NT2/D1 (cell line): ENCODE measurements around the gene RSRC1.

Experiments used
- DNase-seq: peaks from one replicate; pipeline ENCODE4 v3.0.0-alpha.2; 2011; ENCODE audit warnings: low read depth, low spot score
- H3K27me3 ChIP-seq: 2 replicates; pipeline ENCODE4 v1.6.0; 2011; ENCODE audit warnings: mild to moderate bottlenecking; ENCODE audit not compliant: insufficient read length, insufficient read depth
- H3K36me3 ChIP-seq: 2 replicates; pipeline ENCODE4 v1.6.1; 2011; ENCODE audit warnings: mild to moderate bottlenecking, low read length, mixed read lengths; ENCODE audit not compliant: insufficient read depth, insufficient read length
- H3K4me1 ChIP-seq: 2 replicates; pipeline ENCODE4 v1.5.1; 2011; ENCODE audit not compliant: insufficient read depth, insufficient read length
- H3K4me3 ChIP-seq: 2 replicates; pipeline ENCODE4 v1.5.1; 2011; ENCODE audit warnings: low read depth; ENCODE audit not compliant: insufficient read length
- H3K9ac ChIP-seq: 2 replicates; pipeline ENCODE4 v1.6.0; 2011; ENCODE audit warnings: low read depth; ENCODE audit not compliant: insufficient read length
- H3K9me3 ChIP-seq: 2 replicates; pipeline ENCODE4 v1.5.1; 2011; ENCODE audit warnings: mild to moderate bottlenecking, low read length; ENCODE audit not compliant: insufficient read depth
- SUZ12 ChIP-seq: IDR thresholded peaks from 2 replicates; pipeline ENCODE4 v1.6.1; 2011; ENCODE audit not compliant: insufficient read length, insufficient read depth; ENCODE audit errors: extremely low read depth
- YY1 ChIP-seq: IDR thresholded peaks from 2 replicates; pipeline ENCODE4 v1.6.1; 2011; ENCODE audit not compliant: insufficient read length, insufficient read depth
- ZNF274 ChIP-seq: IDR thresholded peaks from 2 replicates; pipeline ENCODE4 v1.6.1; 2011; ENCODE audit warnings: mild to moderate bottlenecking, low read depth, low read length

Gene RSRC1

GRCh38 chr3:158167737-158168557, 58.1 kb downstream of the RSRC1 start:
- no peaks in the 10 kb centered on the region for H3K9me3 ChIP-seq
- TF ChIP-seq YY1 (no peak), SUZ12 (no peak), ZNF274 (no peak)
- H3K4me3 ChIP-seq = no peak overlapping the region
- H3K36me3 ChIP-seq = no peaks in the 10 kb centered on the region
- H3K4me1 ChIP-seq = no peaks in the 10 kb centered on the region
- DNase-seq = no peak
- H3K9ac ChIP-seq = no peak overlapping the region
- H3K27me3 ChIP-seq = no peaks in the 10 kb centered on the region

GRCh38 chr3:158169091-158169491, 59.2 kb downstream of the RSRC1 start:
- no peak for DNase-seq
- no peak for TF ChIP-seq ZNF274
- TF ChIP-seq YY1 = no peak
- TF ChIP-seq SUZ12 = no peak

DNA sequence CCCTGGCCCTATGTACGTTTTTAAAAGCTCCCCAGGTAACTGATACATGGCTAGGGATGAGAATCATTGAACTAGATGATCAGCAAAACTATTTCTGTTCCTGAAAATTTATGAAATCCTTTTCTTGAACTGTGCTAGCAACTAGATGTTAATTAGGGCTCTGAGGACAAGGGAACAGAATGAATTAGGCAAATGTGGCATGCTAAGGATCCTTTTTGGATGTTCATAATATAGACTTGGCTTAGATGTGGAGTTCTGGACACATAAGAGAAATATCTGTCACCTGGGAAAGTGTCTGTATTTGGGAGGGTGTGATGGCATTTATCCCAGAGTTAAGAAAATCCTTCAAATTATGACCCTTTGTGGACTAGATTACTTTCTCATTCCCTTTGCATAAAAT, 71.2 kb downstream of the RSRC1 start:
- no peak overlapping the region for H3K9ac ChIP-seq
- no peaks in the 10 kb centered on the region for H3K27me3 ChIP-seq
- no peaks in the 10 kb centered on the region for H3K9me3 ChIP-seq
- no peaks in the 10 kb centered on the region for H3K4me1 ChIP-seq
- TF ChIP-seq ZNF274 (no peak), YY1 (no peak), SUZ12 (no peak)
- H3K36me3 ChIP-seq = no peaks in the 10 kb centered on the region
- no peak overlapping the region for H3K4me3 ChIP-seq
- DNase-seq = no peak

More at GRCh38 chr3:158169091-158169491, 59.2 kb downstream of the RSRC1 start:
- Histone ChIP-seq H3K9me3 (no peaks in the 10 kb centered on the region), H3K27me3 (no peaks in the 10 kb centered on the region), H3K4me3 (no peak overlapping the region), H3K36me3 (no peaks in the 10 kb centered on the region), H3K9ac (no peak overlapping the region), H3K4me1 (no peaks in the 10 kb centered on the region)

DNA sequence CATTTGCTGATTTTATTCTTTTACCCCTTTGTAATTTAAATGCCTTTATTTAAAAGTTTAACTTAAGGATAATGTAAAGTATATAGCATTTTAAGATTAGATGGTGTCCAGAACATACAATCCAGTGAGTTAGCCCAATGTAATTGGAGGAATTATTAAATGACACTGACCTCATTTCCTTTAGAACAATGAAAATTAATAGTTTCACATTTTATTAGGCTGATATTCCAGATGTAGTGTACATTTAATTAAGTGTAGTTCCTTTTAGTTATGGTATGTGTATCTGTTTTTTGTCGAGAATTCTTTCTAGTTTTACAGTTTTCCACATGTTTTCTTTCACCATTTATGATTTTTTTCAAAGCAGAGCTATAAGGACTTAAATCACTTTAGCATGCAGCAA, 75.8 kb downstream of the RSRC1 start:
- Histone ChIP-seq H3K4me3 (no peak overlapping the region), H3K36me3 (no peaks in the 10 kb centered on the region), H3K4me1 (no peaks in the 10 kb centered on the region), H3K27me3 (no peaks in the 10 kb centered on the region), H3K9ac (no peak overlapping the region), H3K9me3 (no peaks in the 10 kb centered on the region)
- no peak for DNase-seq
- TF ChIP-seq YY1 (no peak), ZNF274 (no peak), SUZ12 (no peak)

- TF ChIP-seq ZNF274 = no peak
- no peak for TF ChIP-seq SUZ12
- TF ChIP-seq YY1 = no peak
Measured at GRCh38 chr3:158200955-158201354, 91.1 kb downstream of the RSRC1 start.

GRCh38 chr3:158205324-158205723, 95.4 kb downstream of the RSRC1 start:
- no peak for TF ChIP-seq YY1
- TF ChIP-seq SUZ12 = no peak
- no peak for TF ChIP-seq ZNF274
- no peak for DNase-seq
- H3K27me3 ChIP-seq = no peaks in the 10 kb centered on the region
- H3K4me1 ChIP-seq = no peaks in the 10 kb centered on the region
- H3K36me3 ChIP-seq = peaks cover 3% of the 10 kb centered on the region
- peaks cover 12% of the 10 kb centered on the region for H3K9me3 ChIP-seq
- no peak overlapping the region for H3K9ac ChIP-seq
- no peak overlapping the region for H3K4me3 ChIP-seq

More at GRCh38 chr3:158200955-158201354, 91.1 kb downstream of the RSRC1 start:
- DNase-seq = no peak
- Histone ChIP-seq H3K27me3 (no peaks in the 10 kb centered on the region), H3K4me1 (no peaks in the 10 kb centered on the region), H3K4me3 (no peak overlapping the region), H3K9me3 (peaks cover 20% of the 10 kb centered on the region), H3K36me3 (no peaks in the 10 kb centered on the region), H3K9ac (no peak overlapping the region)

DNA sequence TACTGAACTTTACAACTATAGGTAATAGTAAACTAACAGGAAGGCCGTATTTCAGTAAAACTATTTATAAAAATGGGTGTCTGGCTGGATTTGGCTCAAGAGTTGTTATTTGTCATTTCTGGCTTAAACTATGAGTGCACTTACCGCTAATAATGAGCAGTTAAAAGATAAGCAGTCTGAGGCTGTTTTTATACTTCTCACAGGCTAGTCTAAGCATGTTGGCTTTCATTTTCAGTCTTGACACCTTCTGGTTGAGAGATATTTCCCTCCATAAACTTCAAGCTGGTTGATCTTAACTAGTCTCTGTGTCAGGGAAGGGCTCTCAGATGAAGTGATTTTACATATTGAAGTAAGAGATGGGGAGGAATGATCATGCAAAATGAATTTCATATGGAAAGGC, 96.1 kb downstream of the RSRC1 start:
- peaks cover 5% of the 10 kb centered on the region; the same call in 1 of the 2 replicates for H3K9me3 ChIP-seq
- H3K36me3 ChIP-seq = peaks cover 3% of the 10 kb centered on the region
- no peak overlapping the region for H3K4me3 ChIP-seq
- TF ChIP-seq SUZ12 (no peak), YY1 (no peak), ZNF274 (no peak)
- no peaks in the 10 kb centered on the region for H3K27me3 ChIP-seq
- no peak overlapping the region for H3K9ac ChIP-seq
- no peaks in the 10 kb centered on the region for H3K4me1 ChIP-seq
- no peak for DNase-seq

GRCh38 chr3:158210067-158210466, 100.2 kb downstream of the RSRC1 start:
- no peaks in the 10 kb centered on the region for H3K4me1 ChIP-seq
- no peak for DNase-seq
- no peak overlapping the region for H3K4me3 ChIP-seq
- H3K36me3 ChIP-seq = peaks cover 3% of the 10 kb centered on the region
- TF ChIP-seq ZNF274 (no peak), SUZ12 (no peak), YY1 (no peak)
- no peaks in the 10 kb centered on the region for H3K27me3 ChIP-seq
- no peak overlapping the region for H3K9ac ChIP-seq
- no peaks in the 10 kb centered on the region for H3K9me3 ChIP-seq
